Measurements from ENCODE around the gene GPSM3.

The GPSM3 gene

DNA sequence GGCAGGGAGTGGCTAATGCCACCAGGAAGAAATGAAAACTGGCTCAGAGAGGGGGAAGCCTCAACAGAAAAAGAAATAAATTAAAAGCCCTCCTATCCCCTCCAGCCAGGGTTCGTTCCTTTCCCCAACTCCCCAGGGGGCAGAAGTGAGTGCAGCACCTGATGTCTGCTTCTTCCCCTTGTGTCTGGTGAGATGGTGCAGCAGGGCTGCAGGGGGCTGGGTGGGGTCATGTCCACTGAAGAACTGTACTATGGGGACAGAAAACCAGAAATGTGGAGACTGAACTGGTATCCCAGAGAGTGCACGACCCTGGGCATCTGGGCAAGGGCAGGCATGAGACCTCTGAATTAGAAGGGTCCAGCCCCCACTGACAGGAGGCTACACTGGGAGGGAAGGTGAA lies 24.1 kb downstream of the GPSM3 start:
- TF ChIP-seq, protein P1, sequence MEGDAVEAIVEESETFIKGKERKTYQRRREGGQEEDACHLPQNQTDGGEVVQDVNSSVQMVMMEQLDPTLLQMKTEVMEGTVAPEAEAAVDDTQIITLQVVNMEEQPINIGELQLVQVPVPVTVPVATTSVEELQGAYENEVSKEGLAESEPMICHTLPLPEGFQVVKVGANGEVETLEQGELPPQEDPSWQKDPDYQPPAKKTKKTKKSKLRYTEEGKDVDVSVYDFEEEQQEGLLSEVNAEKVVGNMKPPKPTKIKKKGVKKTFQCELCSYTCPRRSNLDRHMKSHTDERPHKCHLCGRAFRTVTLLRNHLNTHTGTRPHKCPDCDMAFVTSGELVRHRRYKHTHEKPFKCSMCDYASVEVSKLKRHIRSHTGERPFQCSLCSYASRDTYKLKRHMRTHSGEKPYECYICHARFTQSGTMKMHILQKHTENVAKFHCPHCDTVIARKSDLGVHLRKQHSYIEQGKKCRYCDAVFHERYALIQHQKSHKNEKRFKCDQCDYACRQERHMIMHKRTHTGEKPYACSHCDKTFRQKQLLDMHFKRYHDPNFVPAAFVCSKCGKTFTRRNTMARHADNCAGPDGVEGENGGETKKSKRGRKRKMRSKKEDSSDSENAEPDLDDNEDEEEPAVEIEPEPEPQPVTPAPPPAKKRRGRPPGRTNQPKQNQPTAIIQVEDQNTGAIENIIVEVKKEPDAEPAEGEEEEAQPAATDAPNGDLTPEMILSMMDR (IDR thresholded peaks at IDR 0.05; ENCODE audit: insufficient read depth, low read length, poor library complexity, severe bottlenecking), result no peak
- no peaks in the 10 kb centered on the region for H3K27me3 ChIP-seq (replicated peaks; ENCODE audit: control insufficient read depth, insufficient read depth, low read length)
- H3K36me3 ChIP-seq (ENCODE audit: control insufficient read depth, insufficient read depth, low read length), result peaks cover 19% of the 10 kb centered on the region
- H3K4me3 ChIP-seq (replicated peaks; ENCODE audit: low read depth, low read length), result no peak overlapping the region
- DNase-seq (ENCODE audit: extremely low read depth, insufficient read length), result no peak

DNA sequence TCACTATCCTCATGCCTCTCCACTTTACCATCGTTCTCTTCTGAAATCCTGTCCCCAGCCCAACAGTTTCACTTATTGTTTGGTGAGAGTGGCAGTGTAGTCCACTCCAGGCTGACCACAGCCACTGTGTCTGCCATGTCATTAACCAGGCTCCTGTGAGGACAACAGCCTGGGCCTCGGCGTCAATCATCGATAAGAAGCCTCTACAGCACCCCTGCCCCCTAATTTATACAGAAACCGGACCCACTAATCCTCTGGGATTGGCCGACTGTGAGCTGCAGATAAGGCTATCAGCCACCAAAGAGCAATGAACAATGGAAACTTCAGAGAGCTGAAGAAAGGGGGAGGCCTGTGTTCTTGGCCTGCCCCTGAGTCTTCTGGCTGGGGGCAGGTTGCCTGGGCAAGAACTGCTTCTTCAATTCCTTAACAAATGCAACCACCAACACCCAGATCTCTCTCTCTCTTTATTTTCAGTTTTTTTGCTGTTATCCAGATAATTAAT lies 24.6 kb downstream of the GPSM3 start:
- no peaks in the 10 kb centered on the region for H3K27me3 ChIP-seq (replicated peaks; ENCODE audit: control insufficient read depth, insufficient read depth, low read length)

DNA sequence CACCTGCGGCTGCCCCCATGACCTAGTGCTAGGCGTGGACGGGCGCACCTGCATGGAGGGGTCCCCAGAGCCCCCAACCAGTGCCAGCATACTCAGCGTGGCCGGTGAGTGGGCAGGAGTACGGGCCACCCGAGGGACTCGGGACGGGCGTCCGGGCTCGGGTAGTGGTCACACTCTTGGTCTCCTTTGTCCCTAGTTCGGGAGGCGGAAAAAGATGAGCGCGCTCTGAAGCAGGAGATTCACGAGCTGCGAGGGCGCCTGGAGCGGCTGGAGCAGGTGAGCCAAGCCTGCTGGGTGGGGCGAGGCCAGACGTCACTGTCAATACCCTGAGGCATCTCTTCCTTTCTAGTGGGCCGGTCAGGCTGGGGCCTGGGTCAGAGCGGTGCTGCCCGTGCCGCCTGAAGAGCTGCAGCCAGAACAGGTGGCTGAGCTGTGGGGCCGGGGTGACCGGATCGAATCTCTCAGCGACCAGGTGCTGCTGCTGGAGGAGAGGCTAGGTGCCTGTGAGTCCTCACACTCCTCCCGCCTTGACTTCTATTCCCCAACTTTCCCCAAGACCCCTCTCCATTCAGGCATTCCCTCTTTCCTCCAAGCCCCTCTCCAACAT lies 25.2 kb downstream of the GPSM3 start:
- TF ChIP-seq, protein P1 (IDR thresholded peaks at IDR 0.05; ENCODE audit: insufficient read depth, low read length, poor library complexity, severe bottlenecking), result no peak
- Histone ChIP-seq H3K4me3 (replicated peaks; ENCODE audit: low read depth, low read length) (no peak overlapping the region), H3K27me3 (replicated peaks; ENCODE audit: control insufficient read depth, insufficient read depth, low read length) (no peaks in the 10 kb centered on the region), H3K36me3 (ENCODE audit: control insufficient read depth, insufficient read depth, low read length) (peaks cover 19% of the 10 kb centered on the region)
- no peak for DNase-seq (ENCODE audit: extremely low read depth, insufficient read length)

More for the DNA sequence above, 24.6 kb downstream of the GPSM3 start:
- peaks cover 19% of the 10 kb centered on the region for H3K36me3 ChIP-seq (ENCODE audit: control insufficient read depth, insufficient read depth, low read length)
- H3K4me3 ChIP-seq (replicated peaks; ENCODE audit: low read depth, low read length), result no peak overlapping the region
- DNase-seq (ENCODE audit: extremely low read depth, insufficient read length), result no peak
- TF ChIP-seq, protein P1 (IDR thresholded peaks at IDR 0.05; ENCODE audit: insufficient read depth, low read length, poor library complexity, severe bottlenecking), result no peak

DNA sequence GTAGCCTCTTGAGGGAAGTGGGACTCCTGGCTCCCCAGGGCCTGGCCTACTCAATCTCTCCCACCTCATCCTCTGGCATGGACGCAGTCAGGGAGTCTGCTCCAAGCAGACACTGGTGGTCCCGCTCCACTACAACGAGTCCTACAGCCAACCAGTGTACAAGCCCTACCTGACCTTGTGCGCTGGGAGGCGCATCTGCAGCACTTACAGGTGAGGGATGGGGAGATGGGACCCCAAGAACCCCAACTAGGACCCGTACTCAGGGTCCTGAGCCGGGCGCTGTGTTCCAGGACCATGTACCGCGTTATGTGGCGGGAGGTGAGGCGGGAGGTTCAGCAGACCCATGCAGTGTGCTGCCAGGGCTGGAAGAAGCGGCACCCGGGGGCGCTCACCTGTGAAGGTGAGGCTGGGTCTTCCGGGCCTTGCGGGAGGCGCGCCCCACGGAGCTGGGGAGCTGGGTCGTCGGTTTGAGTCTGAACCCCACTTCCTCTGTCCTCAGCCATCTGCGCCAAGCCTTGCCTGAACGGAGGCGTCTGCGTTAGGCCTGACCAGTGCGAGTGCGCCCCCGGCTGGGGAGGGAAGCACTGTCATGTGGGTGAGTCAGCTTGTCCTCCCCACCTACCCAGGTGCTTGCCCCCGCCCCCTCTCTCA lies 25.9 kb downstream of the GPSM3 start:
- TF ChIP-seq, protein P1 (IDR thresholded peaks at IDR 0.05; ENCODE audit: insufficient read depth, low read length, poor library complexity, severe bottlenecking), result no peak
- H3K4me3 ChIP-seq (replicated peaks; ENCODE audit: low read depth, low read length), result no peak overlapping the region
- DNase-seq (ENCODE audit: extremely low read depth, insufficient read length), result no peak
- H3K27me3 ChIP-seq (replicated peaks; ENCODE audit: control insufficient read depth, insufficient read depth, low read length), result no peaks in the 10 kb centered on the region
- H3K36me3 ChIP-seq (ENCODE audit: control insufficient read depth, insufficient read depth, low read length), result peaks cover 19% of the 10 kb centered on the region

DNA sequence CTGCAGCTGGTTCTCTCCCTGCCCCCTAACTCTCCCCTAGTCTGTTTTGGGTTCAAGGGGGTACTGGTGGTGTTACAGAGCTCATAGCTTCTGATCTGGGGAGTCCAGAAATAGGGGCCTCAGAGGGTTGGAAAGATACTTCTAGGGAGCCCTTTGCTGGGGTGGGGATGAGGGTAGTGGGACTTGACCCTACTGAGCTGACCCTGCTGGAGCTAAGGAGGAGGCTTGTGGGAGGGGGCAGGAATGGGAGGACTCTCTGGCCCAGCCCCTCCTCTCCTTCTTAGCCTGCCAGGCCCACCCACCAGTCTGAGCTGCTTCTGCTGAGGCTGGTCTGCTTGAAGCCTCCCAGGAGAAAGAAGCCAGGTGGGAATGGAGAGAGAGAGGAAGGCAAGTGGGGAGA lies 28.1 kb downstream of the GPSM3 start, which contains the start of gene EGFL8:
EGFL8 (plus strand) TSS at position 301 of the 400 bp plus-strand sequence. CDS start 1,571 bp downstream, outside the sequence.
- Histone ChIP-seq H3K4me3 (replicated peaks; ENCODE audit: low read depth, low read length) (no peak within 1 kb of the TSS), H3K27me3 (replicated peaks; ENCODE audit: control insufficient read depth, insufficient read depth, low read length) (no peaks in the 10 kb centered on the region), H3K36me3 (ENCODE audit: control insufficient read depth, insufficient read depth, low read length) (peaks cover 5% of the 10 kb centered on the region)
- TF ChIP-seq, protein P1 (IDR thresholded peaks at IDR 0.05; ENCODE audit: insufficient read depth, low read length, poor library complexity, severe bottlenecking), result no peak
- DNase-seq (ENCODE audit: extremely low read depth, insufficient read length), result no peak

Data from GM06990 (cell line).